Kidney (tissue), 14 donors: ENCODE data around the gene KRTAP12-1. TPM values are rescaled to one million over a fixed set of nuclear protein-coding genes. Genes with fewer than 3 reads are reported as not detected.

Experiments used
- DNase-seq, 5 donors: peaks; one replicate each; pipeline ENCODE4 v3.0.0-alpha.2; 2013 to 2020
- FAIRE-seq: peaks from 2 replicates; lab custom pipeline; 2012; peaks lifted over from hg19 to GRCh38; lab: Jason Lieb, UNC
- H3K27ac ChIP-seq, 2 donors: one replicate each; pipeline ENCODE4 v1.7.0; 2013; ENCODE audit warnings: low read depth in 2 of 2, low read length in 2 of 2, inconsistent platforms in 1 of 2
- H3K27me3 ChIP-seq: one replicate; pipeline ENCODE4 v1.7.1; 2013; ENCODE audit warnings: low read length, inconsistent platforms; ENCODE audit not compliant: control insufficient read depth, insufficient read depth
- H3K36me3 ChIP-seq, 3 donors: one replicate each; pipeline versions ENCODE4 v1.7.0 to v1.7.1; 2013; ENCODE audit warnings: low read length in 3 of 3, control low read depth in 1 of 3, inconsistent platforms in 1 of 3; ENCODE audit not compliant: insufficient read depth in 3 of 3, control insufficient read depth in 2 of 3
- H3K4me1 ChIP-seq, 3 donors: one replicate each; pipeline versions ENCODE4 v1.7.0 to v1.7.1; 2013; ENCODE audit warnings: low read length in 3 of 3, inconsistent platforms in 1 of 3, low read depth in 1 of 3; ENCODE audit not compliant: control insufficient read depth in 2 of 3, insufficient read depth in 2 of 3
- H3K4me3 ChIP-seq, 3 donors: one replicate each; pipeline versions ENCODE4 v1.7.0 to v1.8.1; 2013; ENCODE audit warnings: low read length in 3 of 3, control low read depth in 1 of 3, inconsistent platforms in 1 of 3
- H3K9ac ChIP-seq, 3 donors: one replicate each; pipeline versions ENCODE4 v1.7.0 to v1.7.1; 2013; ENCODE audit warnings: low read length in 3 of 3, control low read depth in 1 of 3, inconsistent platforms in 1 of 3
- H3K9me3 ChIP-seq, 3 donors: one replicate each; pipeline versions ENCODE4 v1.7.0 to v1.7.1; 2013; ENCODE audit warnings: low read length in 3 of 3, control low read depth in 1 of 3, inconsistent platforms in 1 of 3; ENCODE audit not compliant: control insufficient read depth in 2 of 3, insufficient read depth in 1 of 3
- intact Hi-C: fragments of 100-400 bp; cut with DNase I; formaldehyde crosslinking; loops from one replicate; pipeline ENCODE4 v1.11.1; 2022
- polyA plus RNA-seq: library from polyadenylated mRNA; stranded (reverse); fragments of 350-450 nt; fragmentation: Illumina TruSeq; extraction: RNeasy Lipid Tissue Mini Kit (QIAGEN cat#74804); gene quantifications from one replicate; pipeline ENCODE4 v1.2.3, GENCODE V29; 2014; ENCODE audit warnings: low read depth, low replicate concordance; ENCODE audit not compliant: insufficient read depth
- total RNA-seq: library from RNA; stranded (reverse); fragmentation: NEBNext Ultra II Directional; extraction: Animal tissue kit (Norgen Biotek cat#: 25700); gene quantifications from one replicate; pipeline ENCODE4 v1.2.1, GENCODE V29; 2021
- TF ChIP-seq, protein P1 (sequence below): IDR thresholded peaks from 3 replicates; pipeline ENCODE4 v1.5.1; 2012; ENCODE audit warnings: mild to moderate bottlenecking, moderate library complexity, borderline replicate concordance; ENCODE audit not compliant: insufficient read depth; ENCODE audit errors: extremely low read depth
- donor health status: control.
- donor health status: control.
- donor health status: control.
- donor health status: control.
- donor health status: control.
- donor health status: DM: yes; HTN: yes; CAD: no.
- donor health status: Normal renal cell carcinoma (clear cell type).

The KRTAP12-1 gene
- total and polyA plus RNA-seq, 2 donors from 2014 or later = not detected

DNA sequence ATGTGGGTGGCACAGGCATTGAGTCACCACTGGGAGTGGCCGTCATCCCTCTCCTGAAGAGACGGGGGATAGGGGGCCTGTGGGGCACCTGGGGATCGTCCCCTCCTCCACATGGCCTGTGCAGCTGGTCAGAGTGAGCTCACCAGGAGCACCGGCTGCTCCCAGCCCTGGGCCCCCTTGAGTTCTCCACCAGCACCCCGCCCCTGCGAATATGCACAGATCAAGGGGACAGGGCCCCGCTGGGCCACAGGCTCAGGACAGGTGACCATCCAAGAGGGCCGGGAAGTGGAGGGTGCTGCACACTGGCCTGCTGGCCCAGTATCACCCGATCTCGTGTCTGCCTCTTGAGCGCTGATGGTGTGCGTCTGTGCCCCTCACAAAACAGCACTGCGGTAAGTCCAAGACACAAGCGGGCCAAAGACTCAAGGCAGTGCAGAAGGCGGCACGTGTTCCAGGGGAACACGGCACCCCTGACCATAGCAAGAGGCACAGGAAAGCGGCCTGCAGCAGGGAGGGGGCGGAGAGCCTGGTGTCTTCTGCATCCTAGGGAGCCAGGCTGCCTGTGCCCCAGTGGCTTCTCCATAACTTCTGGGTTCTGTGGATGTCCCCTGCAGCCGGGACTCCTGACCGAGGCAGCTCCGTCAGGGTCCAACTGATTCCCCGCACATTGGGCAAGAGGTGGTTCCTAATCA, 47.5 kb upstream of the KRTAP12-1 start:
- no peak overlapping the region for H3K9ac ChIP-seq
- no peaks in the 10 kb centered on the region for H3K9me3 ChIP-seq
- no peaks in the 10 kb centered on the region for H3K4me1 ChIP-seq
- TF ChIP-seq, protein P1, sequence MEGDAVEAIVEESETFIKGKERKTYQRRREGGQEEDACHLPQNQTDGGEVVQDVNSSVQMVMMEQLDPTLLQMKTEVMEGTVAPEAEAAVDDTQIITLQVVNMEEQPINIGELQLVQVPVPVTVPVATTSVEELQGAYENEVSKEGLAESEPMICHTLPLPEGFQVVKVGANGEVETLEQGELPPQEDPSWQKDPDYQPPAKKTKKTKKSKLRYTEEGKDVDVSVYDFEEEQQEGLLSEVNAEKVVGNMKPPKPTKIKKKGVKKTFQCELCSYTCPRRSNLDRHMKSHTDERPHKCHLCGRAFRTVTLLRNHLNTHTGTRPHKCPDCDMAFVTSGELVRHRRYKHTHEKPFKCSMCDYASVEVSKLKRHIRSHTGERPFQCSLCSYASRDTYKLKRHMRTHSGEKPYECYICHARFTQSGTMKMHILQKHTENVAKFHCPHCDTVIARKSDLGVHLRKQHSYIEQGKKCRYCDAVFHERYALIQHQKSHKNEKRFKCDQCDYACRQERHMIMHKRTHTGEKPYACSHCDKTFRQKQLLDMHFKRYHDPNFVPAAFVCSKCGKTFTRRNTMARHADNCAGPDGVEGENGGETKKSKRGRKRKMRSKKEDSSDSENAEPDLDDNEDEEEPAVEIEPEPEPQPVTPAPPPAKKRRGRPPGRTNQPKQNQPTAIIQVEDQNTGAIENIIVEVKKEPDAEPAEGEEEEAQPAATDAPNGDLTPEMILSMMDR = no peak
- FAIRE-seq (no peak), DNase-seq (peak in 1 of 5 donors; percentile 21)
- H3K36me3 ChIP-seq = no peaks in the 10 kb centered on the region
- H3K27ac ChIP-seq = no peak overlapping the region
- H3K27me3 ChIP-seq = no peaks in the 10 kb centered on the region
- no peak overlapping the region for H3K4me3 ChIP-seq
- intact Hi-C loops = no loop called here

GRCh38 chr21:44728716-44729115, 46.8 kb upstream of the KRTAP12-1 start:
- intact Hi-C loops = no loop called here
- Histone ChIP-seq H3K9ac (no peak overlapping the region), H3K36me3 (no peaks in the 10 kb centered on the region), H3K9me3 (no peaks in the 10 kb centered on the region), H3K4me3 (no peak overlapping the region), H3K27ac (no peak overlapping the region), H3K4me1 (no peaks in the 10 kb centered on the region), H3K27me3 (no peaks in the 10 kb centered on the region)
- DNase-seq = peak in 1 of 5 donors; percentile 26
- FAIRE-seq = no peak
- TF ChIP-seq, protein P1 = no peak

GRCh38 chr21:44727757-44728156, 45.8 kb upstream of the KRTAP12-1 start:
- no peak for DNase-seq
- no peaks in the 10 kb centered on the region for H3K36me3 ChIP-seq
- H3K9me3 ChIP-seq = no peaks in the 10 kb centered on the region
- intact Hi-C loops = no loop called here
- no peak overlapping the region for H3K27ac ChIP-seq
- H3K9ac ChIP-seq = no peak overlapping the region
- no peak overlapping the region for H3K4me3 ChIP-seq
- H3K27me3 ChIP-seq = no peaks in the 10 kb centered on the region
- peaks cover 0 to 2% (median 0%) of the 10 kb centered on the region in 3 donors for H3K4me1 ChIP-seq
- TF ChIP-seq, protein P1 = no peak
- FAIRE-seq = no peak

DNA sequence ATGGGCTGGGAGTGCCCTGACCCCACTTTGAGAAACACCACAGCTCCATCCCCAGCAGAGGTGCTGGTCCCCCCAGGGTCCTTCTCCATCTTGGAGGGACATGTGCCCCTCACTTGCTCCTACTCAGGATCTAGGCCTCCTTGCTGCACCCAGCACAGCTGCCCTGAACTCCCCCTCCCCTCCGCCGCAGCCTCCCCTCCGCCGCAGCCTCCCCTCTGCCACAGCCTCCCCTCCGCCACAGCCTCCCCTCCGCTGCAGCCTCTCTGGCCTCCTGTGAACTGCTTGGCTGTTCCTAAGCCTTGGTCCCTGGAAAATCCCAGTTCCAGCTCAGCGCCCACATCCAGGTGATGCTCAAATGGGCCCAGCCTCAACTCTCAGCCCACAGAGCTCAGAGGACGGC, 45.4 kb upstream of the KRTAP12-1 start:
- Histone ChIP-seq H3K9ac (no peak overlapping the region), H3K27me3 (no peaks in the 10 kb centered on the region), H3K4me1 (peaks cover 0 to 2% (median 0%) of the 10 kb centered on the region in 3 donors), H3K4me3 (no peak overlapping the region), H3K27ac (no peak overlapping the region), H3K9me3 (no peaks in the 10 kb centered on the region), H3K36me3 (no peaks in the 10 kb centered on the region)
- intact Hi-C loops = no loop called here
- DNase-seq = peak in 2 of 5 donors; percentile 34 to 65
- FAIRE-seq = no peak
- TF ChIP-seq, protein P1 = no peak
